Mucosa of stomach (tissue), 1 donor: ENCODE results near the gene HIPK4.
"Not testable (repeated sequence)": the region's sequence is repeated elsewhere in the genome, so short reads cannot be mapped to it uniquely, and the experiment has no call there.

Source experiments
- H3K27me3 ChIP-seq: one replicate; pipeline ENCODE4 v1.7.0; 2013; ENCODE audit warnings: mild to moderate bottlenecking, low read length; ENCODE audit not compliant: control insufficient read depth, insufficient read depth
- H3K36me3 ChIP-seq: one replicate; pipeline ENCODE4 v1.7.0; 2013; ENCODE audit warnings: low read length; ENCODE audit not compliant: control insufficient read depth, insufficient read depth
- H3K4me1 ChIP-seq: one replicate; pipeline ENCODE4 v1.7.0; 2013; ENCODE audit warnings: mild to moderate bottlenecking, low read length; ENCODE audit not compliant: control insufficient read depth, insufficient read depth
- H3K4me3 ChIP-seq: one replicate; pipeline ENCODE4 v1.7.0; 2013; ENCODE audit warnings: low read length
- H3K9ac ChIP-seq: one replicate; pipeline ENCODE4 v1.7.0; 2013; ENCODE audit warnings: mild to moderate bottlenecking, low read length, moderate library complexity
- H3K9me3 ChIP-seq: one replicate; pipeline ENCODE4 v1.7.0; 2013; ENCODE audit warnings: mild to moderate bottlenecking, low read length, moderate library complexity; ENCODE audit not compliant: control insufficient read depth
- donor health status: Pancreatic carcinoma.

Gene HIPK4

GRCh38 chr19:40336601-40336900 is 53.4 kb downstream of the HIPK4 start:
- Histone ChIP-seq H3K9me3 (no peaks in the 10 kb centered on the region), H3K4me1 (no peaks in the 10 kb centered on the region), H3K27me3 (no peaks in the 10 kb centered on the region), H3K4me3 (no peak overlapping the region), H3K9ac (no peak overlapping the region), H3K36me3 (no peaks in the 10 kb centered on the region)

GRCh38 chr19:40335855-40336600 is 54.0 kb downstream of the HIPK4 start:
- no peaks in the 10 kb centered on the region for H3K4me1 ChIP-seq
- no peaks in the 10 kb centered on the region for H3K9me3 ChIP-seq
- no peak overlapping the region for H3K9ac ChIP-seq
- H3K36me3 ChIP-seq = peaks cover 3% of the 10 kb centered on the region
- no peaks in the 10 kb centered on the region for H3K27me3 ChIP-seq
- H3K4me3 ChIP-seq = no peak overlapping the region

- no peaks in the 10 kb centered on the region for H3K9me3 ChIP-seq
- no peak overlapping the region for H3K4me3 ChIP-seq
- H3K27me3 ChIP-seq = no peaks in the 10 kb centered on the region
- no peaks in the 10 kb centered on the region for H3K4me1 ChIP-seq
- no peak overlapping the region for H3K9ac ChIP-seq
- H3K36me3 ChIP-seq = peaks cover 7% of the 10 kb centered on the region
Observed at GRCh38 chr19:40335101-40335500, 54.9 kb downstream of the HIPK4 start.

GRCh38 chr19:40333083-40333482 is 56.9 kb downstream of the HIPK4 start:
- not testable (repeated sequence) for H3K36me3 ChIP-seq, H3K27me3 ChIP-seq

GRCh38 chr19:40332669-40333068 is 57.3 kb downstream of the HIPK4 start:
- no peaks in the 10 kb centered on the region for H3K27me3 ChIP-seq
- no peak overlapping the region for H3K4me3 ChIP-seq
- no peaks in the 10 kb centered on the region for H3K9me3 ChIP-seq
- peaks cover 7% of the 10 kb centered on the region for H3K36me3 ChIP-seq
- H3K4me1 ChIP-seq = no peaks in the 10 kb centered on the region
- H3K9ac ChIP-seq = no peak overlapping the region

More at GRCh38 chr19:40333083-40333482, 56.9 kb downstream of the HIPK4 start:
- not testable (repeated sequence) for H3K9ac ChIP-seq, H3K4me1 ChIP-seq, H3K9me3 ChIP-seq, H3K4me3 ChIP-seq

GRCh38 chr19:40331052-40331451 is 58.9 kb downstream of the HIPK4 start:
- no peaks in the 10 kb centered on the region for H3K9me3 ChIP-seq
- no peaks in the 10 kb centered on the region for H3K27me3 ChIP-seq
- H3K9ac ChIP-seq = no peak overlapping the region
- no peak overlapping the region for H3K4me3 ChIP-seq
- peaks cover 7% of the 10 kb centered on the region for H3K36me3 ChIP-seq
- no peaks in the 10 kb centered on the region for H3K4me1 ChIP-seq
